ENCODE results near the gene GPC1. TPM values are rescaled to one million over a fixed set of nuclear protein-coding genes. Genes with fewer than 3 reads are reported as not detected.
A peak's percentile ranks its signal among the peaks of the same experiment; 100 is the strongest.

GPC1 gene
- total RNA-seq, 1 donor from 2014 or later, result 252 TPM

DNA sequence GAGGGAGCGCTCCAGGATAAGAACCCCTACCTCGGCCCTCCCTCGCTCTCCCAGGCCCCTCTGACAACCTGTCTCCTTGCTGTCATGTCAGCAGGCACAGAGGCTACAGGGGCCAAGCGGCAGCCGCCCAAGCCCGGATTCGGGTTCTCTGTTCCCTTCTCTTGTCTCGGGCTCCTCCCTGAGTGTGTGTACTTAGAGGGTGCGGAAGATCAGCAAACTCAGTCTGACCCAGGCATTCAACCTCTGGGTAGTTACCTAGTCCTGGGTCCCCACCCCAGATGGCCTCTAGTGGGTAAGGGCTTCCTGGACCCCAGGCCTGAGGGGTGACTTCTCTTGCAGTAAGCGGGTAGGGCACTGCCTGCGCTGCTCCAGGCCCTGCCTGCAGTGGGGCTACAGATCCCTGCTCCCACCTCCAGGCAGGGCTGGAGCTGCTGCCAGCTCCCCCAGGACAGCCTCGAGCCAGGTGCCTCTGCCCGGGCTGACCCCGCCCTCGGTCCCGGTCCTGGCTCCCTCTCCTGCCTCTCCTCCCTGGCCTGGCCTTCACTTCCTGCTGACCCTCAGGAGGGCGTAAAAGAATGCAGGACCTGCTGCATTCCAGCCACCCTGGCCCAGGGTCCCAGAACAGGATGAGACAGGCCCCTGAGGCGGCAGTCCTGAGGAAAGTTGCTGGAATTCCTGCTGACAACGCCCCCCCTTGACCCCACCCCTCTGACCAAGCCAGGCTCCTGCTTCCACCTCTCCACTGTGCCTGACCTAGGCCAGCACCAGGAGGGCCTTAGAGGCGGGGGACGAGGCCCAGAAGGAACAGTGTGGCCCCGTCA, 22.0 kb downstream of the GPC1 start:
- Histone ChIP-seq H4K20me1 (ENCODE audit: insufficient read depth, low read length) (peaks cover 78% of the 10 kb centered on the region), H3K36me3 (ENCODE audit: insufficient read depth, low read length) (no peaks in the 10 kb centered on the region), H3K9me3 (ENCODE audit: insufficient read depth, low read depth, low read length) (no peaks in the 10 kb centered on the region), H3K4me3 (ENCODE audit: insufficient read depth, low read depth, low read length) (no peak overlapping the region), H3K27ac (ENCODE audit: low read depth, low read length) (no peak overlapping the region), H3K9ac (ENCODE audit: low read length) (no peak overlapping the region), H3K27me3 (ENCODE audit: insufficient read depth, low read length) (no peaks in the 10 kb centered on the region), H3K4me2 (ENCODE audit: low read length) (no peak overlapping the region), H3K79me2 (ENCODE audit: insufficient read depth, low read length) (peaks cover 48% of the 10 kb centered on the region), H2AFZ (ENCODE audit: low read depth, low read length) (no peak overlapping the region), H3K4me1 (ENCODE audit: insufficient read depth, low read length) (peaks cover 5% of the 10 kb centered on the region)
- no peak for TF ChIP-seq EZH2 (IDR thresholded peaks at IDR 0.05; ENCODE audit: insufficient read depth, low read length)
- Mint-ChIP-seq H3K36me3 (ENCODE audit: low read depth, unreplicated experiment) (no peaks in the 10 kb centered on the region), H3K27ac (ENCODE audit: unreplicated experiment) (peak overlapping the region; percentile 83), H3K4me1 (ENCODE audit: low read depth, unreplicated experiment) (peaks cover 6% of the 10 kb centered on the region), H3K27me3 (ENCODE audit: low read depth, unreplicated experiment) (no peaks in the 10 kb centered on the region), H3K4me3 (ENCODE audit: unreplicated experiment) (peak overlapping the region; percentile 29), H3K9me3 (ENCODE audit: unreplicated experiment) (no peaks in the 10 kb centered on the region)
- DNase-seq (ENCODE audit: low read depth) (no peak), FAIRE-seq (no peak)

GRCh38 chr2:240458044-240458899, 22.8 kb downstream of the GPC1 start:
- Mint-ChIP-seq H3K27ac (ENCODE audit: unreplicated experiment) (peak overlapping the region; percentile 34), H3K36me3 (ENCODE audit: low read depth, unreplicated experiment) (no peaks in the 10 kb centered on the region), H3K4me3 (ENCODE audit: unreplicated experiment) (no peak overlapping the region), H3K27me3 (ENCODE audit: low read depth, unreplicated experiment) (no peaks in the 10 kb centered on the region), H3K4me1 (ENCODE audit: low read depth, unreplicated experiment) (peaks cover 6% of the 10 kb centered on the region), H3K9me3 (ENCODE audit: unreplicated experiment) (no peaks in the 10 kb centered on the region)
- Histone ChIP-seq H3K27me3 (ENCODE audit: insufficient read depth, low read length) (no peaks in the 10 kb centered on the region), H3K4me3 (ENCODE audit: insufficient read depth, low read depth, low read length) (no peak overlapping the region), H3K4me2 (ENCODE audit: low read length) (no peak overlapping the region), H4K20me1 (ENCODE audit: insufficient read depth, low read length) (peaks cover 78% of the 10 kb centered on the region), H3K27ac (ENCODE audit: low read depth, low read length) (no peak overlapping the region), H3K4me1 (ENCODE audit: insufficient read depth, low read length) (peaks cover 5% of the 10 kb centered on the region), H3K36me3 (ENCODE audit: insufficient read depth, low read length) (no peaks in the 10 kb centered on the region), H3K9me3 (ENCODE audit: insufficient read depth, low read depth, low read length) (no peaks in the 10 kb centered on the region), H3K9ac (ENCODE audit: low read length) (no peak overlapping the region), H2AFZ (ENCODE audit: low read depth, low read length) (no peak overlapping the region), H3K79me2 (ENCODE audit: insufficient read depth, low read length) (peaks cover 45% of the 10 kb centered on the region)
- DNase-seq (ENCODE audit: low read depth) (no peak), FAIRE-seq (no peak)
- TF ChIP-seq EZH2 (IDR thresholded peaks at IDR 0.05; ENCODE audit: insufficient read depth, low read length) (no peak), CTCF (IDR thresholded peaks at IDR 0.05; ENCODE audit: insufficient read depth, low read depth, low read length) (no peak)

GRCh38 chr2:240458900-240459391, 23.5 kb downstream of the GPC1 start:
- no peak overlapping the region for H3K4me3 Mint-ChIP-seq (ENCODE audit: unreplicated experiment)
- H3K27me3 ChIP-seq (ENCODE audit: insufficient read depth, low read length), result no peaks in the 10 kb centered on the region
- H3K27me3 Mint-ChIP-seq (ENCODE audit: low read depth, unreplicated experiment), result no peaks in the 10 kb centered on the region
- no peak overlapping the region for H3K27ac Mint-ChIP-seq (ENCODE audit: unreplicated experiment)
- H3K79me2 ChIP-seq (ENCODE audit: insufficient read depth, low read length), result peaks cover 45% of the 10 kb centered on the region
- TF ChIP-seq CTCF (IDR thresholded peaks at IDR 0.05; ENCODE audit: insufficient read depth, low read depth, low read length) (no peak), EZH2 (IDR thresholded peaks at IDR 0.05; ENCODE audit: insufficient read depth, low read length) (no peak)
- H3K4me1 ChIP-seq (ENCODE audit: insufficient read depth, low read length), result peaks cover 5% of the 10 kb centered on the region
- no peak overlapping the region for H3K4me2 ChIP-seq (ENCODE audit: low read length)
- FAIRE-seq, result no peak
- no peak overlapping the region for H3K27ac ChIP-seq (ENCODE audit: low read depth, low read length)
- no peaks in the 10 kb centered on the region for H3K9me3 Mint-ChIP-seq (ENCODE audit: unreplicated experiment)
- H3K4me3 ChIP-seq (ENCODE audit: insufficient read depth, low read depth, low read length), result no peak overlapping the region
- H3K9me3 ChIP-seq (ENCODE audit: insufficient read depth, low read depth, low read length), result no peaks in the 10 kb centered on the region
- H4K20me1 ChIP-seq (ENCODE audit: insufficient read depth, low read length), result peaks cover 78% of the 10 kb centered on the region
- no peak overlapping the region for H2AFZ ChIP-seq (ENCODE audit: low read depth, low read length)
- H3K36me3 Mint-ChIP-seq (ENCODE audit: low read depth, unreplicated experiment), result no peaks in the 10 kb centered on the region
- no peak overlapping the region for H3K9ac ChIP-seq (ENCODE audit: low read length)
- peaks cover 5% of the 10 kb centered on the region for H3K36me3 ChIP-seq (ENCODE audit: insufficient read depth, low read length)
- H3K4me1 Mint-ChIP-seq (ENCODE audit: low read depth, unreplicated experiment), result peaks cover 6% of the 10 kb centered on the region
- no peak for DNase-seq (ENCODE audit: low read depth)

Data from astrocyte (in vitro differentiated cells and primary cell).